Natural killer cell (primary cell): ENCODE results near the gene TRAFD1. TPM values are rescaled to one million over a fixed set of nuclear protein-coding genes. Genes with fewer than 3 reads are reported as not detected.

Experiments used
- ATAC-seq, 3 donors: fragments of 150-1000 bp in 2 of 3; fragments of 200-7000 bp in 1 of 3; cut with Tn5 transposase; 1 replicate in 1 of 3; 2 replicates in 2 of 3; pipeline ENCODE4 v1.10.0; 2021; ENCODE audit warnings: mild to moderate bottlenecking in 2 of 3, moderate library complexity in 2 of 3
- DNase-seq, 2 donors: peaks; one replicate each; pipeline versions ENCODE4 v3.0.0 to v3.0.0-alpha.2; 2013 to 2021; ENCODE audit warnings: mixed read lengths in 1 of 2
- H3K27ac ChIP-seq: one replicate; pipeline ENCODE4 v1.5.1; 2013; ENCODE audit warnings: mild to moderate bottlenecking, low read length
- H3K27me3 ChIP-seq: one replicate; pipeline ENCODE4 v1.6.1; 2013; ENCODE audit warnings: low read length; ENCODE audit not compliant: control insufficient read depth, insufficient read depth
- H3K36me3 ChIP-seq: one replicate; pipeline ENCODE4 v1.6.1; 2013; ENCODE audit warnings: low read length; ENCODE audit not compliant: control insufficient read depth, insufficient read depth
- H3K4me1 ChIP-seq: one replicate; pipeline ENCODE4 v1.6.1; 2013; ENCODE audit warnings: low read length; ENCODE audit not compliant: control insufficient read depth, insufficient read depth
- H3K4me3 ChIP-seq: one replicate; pipeline ENCODE4 v1.5.1; 2013; ENCODE audit warnings: low read length
- H3K9me3 ChIP-seq: one replicate; pipeline ENCODE4 v1.6.1; 2013; ENCODE audit warnings: low read length; ENCODE audit not compliant: control insufficient read depth, insufficient read depth
- H3K27ac Mint-ChIP-seq, 2 donors: one replicate each; pipeline ENCODE4 v1.8.0; 2022; ENCODE audit warnings: mild to moderate bottlenecking in 2 of 2, mixed read lengths in 2 of 2, moderate library complexity in 1 of 2
- H3K27me3 Mint-ChIP-seq, 2 donors: one replicate each; pipeline ENCODE4 v1.8.0; 2022; ENCODE audit warnings: low read depth in 2 of 2, mixed read lengths in 2 of 2
- H3K36me3 Mint-ChIP-seq: one replicate; pipeline ENCODE4 v1.8.0; 2022; ENCODE audit warnings: mixed read lengths
- H3K4me1 Mint-ChIP-seq, 2 donors: one replicate each; pipeline ENCODE4 v1.8.0; 2022; ENCODE audit warnings: mixed read lengths in 2 of 2
- H3K4me3 Mint-ChIP-seq: one replicate; pipeline ENCODE4 v1.8.0; 2022; ENCODE audit warnings: mild to moderate bottlenecking, moderate library complexity, mixed read lengths
- H3K9me3 Mint-ChIP-seq, 2 donors: one replicate each; pipeline ENCODE4 v1.8.0; 2022; ENCODE audit warnings: mixed read lengths in 2 of 2
- CTCF ChIP-seq: fragments of 200-600 bp; IDR thresholded peaks from one replicate; pipeline ENCODE4 v1.8.0; 2022; ENCODE audit warnings: antibody characterized with exemption
- WGBS: methylation state at CpG from one replicate; pipeline ENCODE4 v1.1.7; 2013; ENCODE audit warnings: missing lambda C conversion rate; ENCODE audit not compliant: insufficient coverage; 5-methylcytosine and 5-hydroxymethylcytosine counted together
- intact Hi-C: fragments of 100-400 bp; cut with micrococcal nuclease; formaldehyde crosslinking; loops from one replicate; pipeline ENCODE4 v1.14.2; 2022
- total RNA-seq, 4 donors: library from RNA; stranded (reverse); fragments of 120-200 nt in 1 of 4; gene quantifications; one replicate each; pipeline versions ENCODE4 v1.2.3 to v1.2.4, GENCODE V29; 2013 to 2022

TRAFD1 gene
- total RNA-seq, 3 donors from 2014 or later (not counting 1 experiment from before 2014, with no cell fraction given), result 35.8 to 45.3 (median 45.2) TPM

- H3K4me1 ChIP-seq, result no peaks in the 10 kb centered on the region
- Mint-ChIP-seq H3K36me3 (no peaks in the 10 kb centered on the region), H3K9me3 (no peaks in the 10 kb centered on the region), H3K27me3 (no peaks in the 10 kb centered on the region), H3K4me1 (peaks cover 6 to 8% of the 10 kb centered on the region in 2 donors), H3K27ac (peak overlapping the region in 1 of 2 donors; percentile 46), H3K4me3 (no peak overlapping the region)
- H3K27ac ChIP-seq, result no peak overlapping the region
- ATAC-seq, result no peak
- H3K4me3 ChIP-seq, result no peak overlapping the region
- TF ChIP-seq CTCF, result no peak
- WGBS, result 94% methylated on average over 19 of the region's 19 CpGs
- intact Hi-C loops, result no loop called here
- no peaks in the 10 kb centered on the region for H3K9me3 ChIP-seq
- H3K36me3 ChIP-seq, result peaks cover 17% of the 10 kb centered on the region
- no peak for DNase-seq
- no peaks in the 10 kb centered on the region for H3K27me3 ChIP-seq
These were observed 44.0 kb downstream of the TRAFD1 start for GRCh38 chr12:112169161-112169872.

GRCh38 chr12:112169966-112170365 is 44.6 kb downstream of the TRAFD1 start:
- Histone ChIP-seq H3K4me1 (no peaks in the 10 kb centered on the region), H3K27me3 (no peaks in the 10 kb centered on the region), H3K9me3 (no peaks in the 10 kb centered on the region), H3K36me3 (peaks cover 18% of the 10 kb centered on the region), H3K27ac (no peak overlapping the region), H3K4me3 (no peak overlapping the region)
- ATAC-seq (no peak), DNase-seq (no peak)
- no peaks in the 10 kb centered on the region for H3K27me3 Mint-ChIP-seq
- no peaks in the 10 kb centered on the region for H3K9me3 Mint-ChIP-seq
- TF ChIP-seq CTCF, result no peak
- intact Hi-C loops, result no loop called here
- 97% methylated on average over 7 of the region's 7 CpGs for WGBS
- H3K4me3 Mint-ChIP-seq, result no peak overlapping the region
- H3K36me3 Mint-ChIP-seq, result no peaks in the 10 kb centered on the region
- H3K4me1 Mint-ChIP-seq, result peaks cover 6 to 8% of the 10 kb centered on the region in 2 donors
- H3K27ac Mint-ChIP-seq, result peak overlapping the region; percentile 46 to 61

GRCh38 chr12:112170376-112170775 is 45.0 kb downstream of the TRAFD1 start:
- no peak for TF ChIP-seq CTCF
- no peaks in the 10 kb centered on the region for H3K9me3 ChIP-seq
- H3K36me3 ChIP-seq, result peaks cover 22% of the 10 kb centered on the region
- H3K27ac ChIP-seq, result no peak overlapping the region
- 81% methylated on average over 7 of the region's 8 CpGs for WGBS
- no peaks in the 10 kb centered on the region for H3K4me1 ChIP-seq
- H3K4me3 Mint-ChIP-seq, result no peak overlapping the region
- H3K36me3 Mint-ChIP-seq, result no peaks in the 10 kb centered on the region
- H3K4me1 Mint-ChIP-seq, result peaks cover 6 to 8% of the 10 kb centered on the region in 2 donors
- H3K4me3 ChIP-seq, result no peak overlapping the region
- no peaks in the 10 kb centered on the region for H3K9me3 Mint-ChIP-seq
- peak in 1 of 3 donors; percentile 22 for ATAC-seq
- DNase-seq, result peak in 1 of 2 donors; percentile 41
- no peaks in the 10 kb centered on the region for H3K27me3 Mint-ChIP-seq
- intact Hi-C loops, result no loop called here
- peak overlapping the region; percentile 46 to 61 for H3K27ac Mint-ChIP-seq
- no peaks in the 10 kb centered on the region for H3K27me3 ChIP-seq
